Measurements from ENCODE around the gene IGF2BP3. TPM values are rescaled to one million over a fixed set of nuclear protein-coding genes. Genes with fewer than 3 reads are reported as not detected.

Gene IGF2BP3
- total and polyA plus RNA-seq, 2 donors (not counting 3 experiments of a cell fraction or from before 2014, with no cell fraction given): 41.2 to 111 TPM

Small RNA genes within 50 kb of the gene (small RNA-seq; reads per million reads assigned to genes)
- not detected for gene AC079780.1 (ENCODE audit: insufficient read depth, insufficient read length, low read depth, low replicate concordance)
- gene RF00019 (ENCODE audit: insufficient read depth, insufficient read length, low read depth, low replicate concordance): not detected
- gene RNU7-143P (ENCODE audit: insufficient read depth, insufficient read length, low read depth, low replicate concordance): not detected
- 9.6 reads per million, percentile 60 among the genes with 10 or more reads in this experiment for gene SNORD65C (ENCODE audit: insufficient read depth, insufficient read length, low read depth, low replicate concordance)

Other genes starting within 250 kb of the IGF2BP3 start
- gene GPNMB, start 223.7 kb downstream of the IGF2BP3 start, total RNA-seq: 0.33 and 0.35 TPM in 2 replicates
- 0.29 TPM in 2 replicates for gene GPNMB, start 223.7 kb downstream of the IGF2BP3 start, polyA plus RNA-seq
- gene MALSU1, start 171.2 kb downstream of the IGF2BP3 start, total RNA-seq: 58.4 and 62.6 TPM in 2 replicates
- 53.4 and 68.0 TPM in 2 replicates for gene MALSU1, start 171.2 kb downstream of the IGF2BP3 start, polyA plus RNA-seq
- gene TRA2A, start 61.5 kb upstream of the IGF2BP3 start, total RNA-seq: 105 and 112 TPM in 2 replicates
- 55.1 and 85.7 TPM in 2 replicates for gene TRA2A, start 61.5 kb upstream of the IGF2BP3 start, polyA plus RNA-seq
- gene CCDC126, start 126.9 kb upstream of the IGF2BP3 start, total RNA-seq: 7.1 and 8.6 TPM in 2 replicates
- 4.0 and 4.9 TPM in 2 replicates for gene CCDC126, start 126.9 kb upstream of the IGF2BP3 start, polyA plus RNA-seq
- 6.1 and 8.1 TPM in 2 replicates for gene FAM221A, start 209.7 kb upstream of the IGF2BP3 start, total RNA-seq
- gene FAM221A, start 209.7 kb upstream of the IGF2BP3 start, polyA plus RNA-seq: 7.8 and 9.4 TPM in 2 replicates
- gene STK31, start 239.7 kb upstream of the IGF2BP3 start, total RNA-seq: 0.44 TPM in 1 of 2 replicates, not detected in the other
- 0.02 TPM in 1 of 2 replicates, not detected in the other for gene STK31, start 239.7 kb upstream of the IGF2BP3 start, polyA plus RNA-seq

Measured in endothelial cell of umbilical vein (primary cell).